K562 (cell line): ENCODE measurements around the gene NUFIP2. TPM values are rescaled to one million over a fixed set of nuclear protein-coding genes. Genes with fewer than 3 reads are reported as not detected.

Experiments used
- ARNT ChIP-seq, 2 experiments: fragments of 450-650 bp; IDR thresholded peaks; 2 replicates each; pipeline ENCODE4 v1.6.1; 2016; ENCODE audit warnings: mild to moderate bottlenecking in 1 of 2
- BCL6 ChIP-seq: fragments of 250-450 bp; sonication (Bioruptor Pico); IDR thresholded peaks from 2 replicates; pipeline ENCODE4 v1.4.0; 2020
- CBFA2T3 ChIP-seq: fragments of 450-650 bp; IDR thresholded peaks from 2 replicates; pipeline ENCODE4 v1.6.1; 2017
- ID3 ChIP-seq, 2 experiments: fragments of 250-450 bp in 1 of 2; fragments of 450-650 bp in 1 of 2; sonication (Bioruptor Pico) in 1 of 2; IDR thresholded peaks; 2 replicates each; pipeline versions ENCODE4 v1.6.1 to v1.8.0; 2016 to 2021; ENCODE audit warnings: mild to moderate bottlenecking in 2 of 2, moderate library complexity in 2 of 2, missing compliant biosample characterization in 1 of 2, missing genetic modification characterization in 1 of 2
- JUN ChIP-seq, 2 experiments: sonication (generic) in 1 of 2; formaldehyde crosslinking in 1 of 2; IDR thresholded peaks; 2 replicates each; pipeline versions ENCODE4 v1.6.1 to v1.8.0; 2012 to 2022; ENCODE audit warnings: borderline replicate concordance in 2 of 2, mild to moderate bottlenecking in 2 of 2, improper control_type of control experiment in 1 of 2, low read depth in 1 of 2, low read length in 1 of 2, missing genetic modification reagents in 1 of 2
- NCOA2 ChIP-seq, 2 experiments: fragments of 450-650 bp; IDR thresholded peaks; 2 replicates each; pipeline ENCODE4 v1.6.1; 2018; ENCODE audit warnings: mild to moderate bottlenecking in 2 of 2, moderate library complexity in 1 of 2; ENCODE audit not compliant: partially characterized antibody in 2 of 2
- NFRKB ChIP-seq: fragments of 450-650 bp; IDR thresholded peaks from 2 replicates; pipeline ENCODE4 v1.6.1; 2016; ENCODE audit warnings: low read depth
- SAFB2 ChIP-seq: fragments of 200-400 bp; formaldehyde crosslinking; IDR thresholded peaks from 2 replicates; pipeline ENCODE4 v1.6.1; 2018; ENCODE audit warnings: borderline replicate concordance, low read length, low read depth, moderate library complexity; ENCODE audit not compliant: severe bottlenecking
- SMARCB1 ChIP-seq: IDR thresholded peaks from 2 replicates; pipeline ENCODE4 v1.6.1; 2011; ENCODE audit warnings: improper control_type of control experiment, low read depth; ENCODE audit not compliant: insufficient read length
- SP2 ChIP-seq: IDR thresholded peaks from 2 replicates; pipeline ENCODE4 v1.6.1; 2011; ENCODE audit warnings: mild to moderate bottlenecking, low read depth, low read length, moderate library complexity; ENCODE audit not compliant: poor library complexity, severe bottlenecking; ENCODE audit errors: extremely low read depth
- SRSF1 ChIP-seq: fragments of 200-400 bp; formaldehyde crosslinking; IDR thresholded peaks from 2 replicates; pipeline ENCODE4 v1.6.1; 2017; ENCODE audit warnings: mild to moderate bottlenecking, low read depth, low read length, moderate library complexity
- ZNF175 ChIP-seq: fragments of 200-800 bp; sonication (Bioruptor generic); IDR thresholded peaks from 2 replicates; pipeline ENCODE4 v1.6.1; 2016; ENCODE audit warnings: low read depth, mild to moderate bottlenecking, missing genetic modification characterization, missing compliant biosample characterization
- ZNF318 ChIP-seq, 2 experiments: fragments of 450-650 bp; IDR thresholded peaks; 2 replicates each; pipeline ENCODE4 v1.6.1; 2016; ENCODE audit warnings: mild to moderate bottlenecking in 2 of 2, borderline replicate concordance in 1 of 2, low read depth in 1 of 2, moderate library complexity in 1 of 2
- ZNF444 ChIP-seq: fragments of 250-450 bp; sonication (Bioruptor Pico); IDR thresholded peaks from 2 replicates; pipeline ENCODE4 v1.4.0; 2020; ENCODE audit warnings: mild to moderate bottlenecking, moderate library complexity
- ZNF586 ChIP-seq: fragments of 450-650 bp; formaldehyde crosslinking; conservative IDR thresholded peaks from 2 replicates; pipeline ENCODE4 v1.4.0; 2020; ENCODE audit warnings: mild to moderate bottlenecking, moderate library complexity
- polyA plus RNA-seq, 8 experiments: library from polyadenylated mRNA; depleted of rRNA in 4 of 8; stranded (reverse) in 5 of 8; unstranded in 3 of 8; fragments of >200 nt; fragmentation: Nextera tagmentation in 2 of 8; fragmentation: Illumina TruSeq in 1 of 8; extraction: Ambion mirVana in 2 of 8; extraction: Trizol in 1 of 8; gene quantifications; 2 replicates each; pipeline versions ENCODE4 v1.2.1 to v1.2.3, GENCODE V29; 2011 to 2014; ENCODE audit warnings: inconsistent platforms in 1 of 8, missing spikeins in 1 of 8
- total RNA-seq, 7 experiments: library from RNA; depleted of rRNA in 6 of 7; stranded (reverse); fragments of >200 nt in 6 of 7; fragmentation: Illumina TruSeq in 2 of 7; extraction: Trizol in 2 of 7; gene quantifications; 2 replicates each; pipeline versions ENCODE4 v1.2.1 to v1.2.3, GENCODE V29; 2011 to 2021; ENCODE audit warnings: low replicate concordance in 1 of 7
- TF ChIP-seq, protein P1 (sequence below): fragments of 450-650 bp; IDR thresholded peaks from 2 replicates; pipeline ENCODE4 v1.6.1; 2016; ENCODE audit warnings: borderline replicate concordance

NUFIP2 gene
- total and polyA plus RNA-seq, 9 of the 15 experiments (the other 6 are each of a cell fraction or from before 2014, with no cell fraction given): 4.9 to 40.7 (median 18.5) TPM

DNA sequence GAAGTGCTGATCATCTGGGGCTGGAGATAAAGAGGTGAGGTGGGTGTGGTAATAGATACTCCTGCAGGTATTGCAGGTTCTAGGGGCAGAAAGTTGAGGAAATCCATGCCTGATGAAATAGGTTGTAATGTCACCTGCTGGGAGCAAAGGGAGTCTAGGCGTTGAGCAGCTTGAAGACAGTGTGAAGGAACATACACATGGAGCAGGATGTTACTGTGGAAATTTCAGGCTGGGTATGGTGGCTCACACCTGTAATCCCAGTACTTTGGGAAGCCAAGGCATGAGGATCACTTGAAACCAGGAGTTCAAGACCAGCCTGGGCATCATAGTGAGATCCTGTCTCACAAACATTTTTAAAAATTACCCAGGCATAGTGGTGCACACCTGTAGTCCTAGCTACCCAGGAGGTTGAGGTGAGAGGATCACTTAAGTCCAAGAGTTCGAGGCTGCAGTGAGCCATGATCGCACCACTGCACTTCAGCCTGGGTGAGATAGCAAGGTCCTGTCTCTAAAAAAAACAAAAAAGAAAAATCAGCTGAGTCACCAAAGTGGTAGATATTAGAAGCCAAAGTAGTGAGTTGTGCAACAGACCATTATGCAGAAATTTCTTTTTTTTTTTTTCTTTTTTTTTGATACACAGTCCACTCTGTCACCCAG is 56.3 kb downstream of the NUFIP2 start (continued):
- TF ChIP-seq ZNF318 (IDR thresholded peaks at IDR 0.05; ENCODE audit: borderline replicate concordance in 1 of 2, low read depth in 1 of 2) (no peak; a peak in 1 of 4 replicates), SAFB2 (no peak), CBFA2T3 (peak; percentile 34), NFRKB (0 out of 2 replicates have a peak, but pooled peaks have one; percentile 32), SP2 (no peak), BCL6 (CRISPR knock-in tag) (no peak), NCOA2 (IDR thresholded peaks at IDR 0.05; ENCODE audit: partially characterized antibody in 2 of 2) (no peak), ARNT (IDR thresholded peaks at IDR 0.05) (peak in 1 of 2 experiments; percentile 17; a peak in 1 of 4 replicates), ZNF175 (peak; percentile 52; the same call in 1 of the 2 replicates), SRSF1 (no peak), JUN (IDR thresholded peaks at IDR 0.05; ENCODE audit: borderline replicate concordance, low read depth, low read length) (0 out of 2 replicates have a peak, but pooled peaks have one; percentile 42), JUN (CRISPR knock-in tag; IDR thresholded peaks at IDR 0.05; ENCODE audit: borderline replicate concordance) (no peak), ZNF444 (CRISPR knock-in tag) (no peak), SMARCB1 (no peak), ID3 (CRISPR knock-in tag; IDR thresholded peaks at IDR 0.05) (no peak), ID3 (tag; IDR thresholded peaks at IDR 0.05) (no peak), ZNF586 (no peak)
- TF ChIP-seq, protein P1, sequence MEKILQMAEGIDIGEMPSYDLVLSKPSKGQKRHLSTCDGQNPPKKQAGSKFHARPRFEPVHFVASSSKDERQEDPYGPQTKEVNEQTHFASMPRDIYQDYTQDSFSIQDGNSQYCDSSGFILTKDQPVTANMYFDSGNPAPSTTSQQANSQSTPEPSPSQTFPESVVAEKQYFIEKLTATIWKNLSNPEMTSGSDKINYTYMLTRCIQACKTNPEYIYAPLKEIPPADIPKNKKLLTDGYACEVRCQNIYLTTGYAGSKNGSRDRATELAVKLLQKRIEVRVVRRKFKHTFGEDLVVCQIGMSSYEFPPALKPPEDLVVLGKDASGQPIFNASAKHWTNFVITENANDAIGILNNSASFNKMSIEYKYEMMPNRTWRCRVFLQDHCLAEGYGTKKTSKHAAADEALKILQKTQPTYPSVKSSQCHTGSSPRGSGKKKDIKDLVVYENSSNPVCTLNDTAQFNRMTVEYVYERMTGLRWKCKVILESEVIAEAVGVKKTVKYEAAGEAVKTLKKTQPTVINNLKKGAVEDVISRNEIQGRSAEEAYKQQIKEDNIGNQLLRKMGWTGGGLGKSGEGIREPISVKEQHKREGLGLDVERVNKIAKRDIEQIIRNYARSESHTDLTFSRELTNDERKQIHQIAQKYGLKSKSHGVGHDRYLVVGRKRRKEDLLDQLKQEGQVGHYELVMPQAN: no peak
